ENCODE data around the gene YIPF1. TPM values are rescaled to one million over a fixed set of nuclear protein-coding genes. Genes with fewer than 3 reads are reported as not detected.
"Not testable (repeated sequence)": the region's sequence is repeated elsewhere in the genome, so short reads cannot be mapped to it uniquely, and the experiment has no call there.

The YIPF1 gene
- total and polyA plus RNA-seq, 11 donors, result 8.7 to 29.5 (median 14.4) TPM

DNA sequence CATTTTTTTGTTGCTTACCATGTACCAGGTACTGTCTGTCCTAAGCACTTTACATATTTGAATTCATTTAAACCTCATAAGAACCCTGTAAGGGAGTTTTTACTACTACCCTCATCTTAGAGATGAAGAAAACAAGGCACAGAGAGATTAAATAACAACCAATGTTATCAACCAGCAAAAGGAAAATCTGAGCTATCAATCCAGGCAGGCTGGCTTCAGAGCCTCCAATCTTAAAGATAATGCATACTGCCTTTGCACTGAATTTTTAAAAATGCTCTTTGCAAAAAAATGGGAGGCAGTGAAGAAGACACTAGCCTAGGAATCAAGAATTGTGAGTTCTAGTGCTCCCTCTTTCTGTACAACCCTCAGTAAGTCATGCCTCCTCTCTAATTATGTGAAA, 70.2 kb downstream of the YIPF1 start:
- ATAC-seq (no peak), DNase-seq (no peak)
- Histone ChIP-seq H3K4me3 (no peak overlapping the region), H3K27me3 (no peaks in the 10 kb centered on the region), H3K9me3 (peaks cover 0 to 3% (median 0%) of the 10 kb centered on the region in 12 donors), H3K36me3 (peaks cover 0 to 47% (median 26%) of the 10 kb centered on the region in 9 donors), H3K4me1 (no peaks in the 10 kb centered on the region), H3K27ac (no peak overlapping the region)
- intact Hi-C loops (cut with DNase I), result loop anchor here in 1 of 10 donors (10.0 kb wide), 1 partner anchor 55 kb away; no protein-coding TSS in a partner anchor
- TF ChIP-seq, protein P1, sequence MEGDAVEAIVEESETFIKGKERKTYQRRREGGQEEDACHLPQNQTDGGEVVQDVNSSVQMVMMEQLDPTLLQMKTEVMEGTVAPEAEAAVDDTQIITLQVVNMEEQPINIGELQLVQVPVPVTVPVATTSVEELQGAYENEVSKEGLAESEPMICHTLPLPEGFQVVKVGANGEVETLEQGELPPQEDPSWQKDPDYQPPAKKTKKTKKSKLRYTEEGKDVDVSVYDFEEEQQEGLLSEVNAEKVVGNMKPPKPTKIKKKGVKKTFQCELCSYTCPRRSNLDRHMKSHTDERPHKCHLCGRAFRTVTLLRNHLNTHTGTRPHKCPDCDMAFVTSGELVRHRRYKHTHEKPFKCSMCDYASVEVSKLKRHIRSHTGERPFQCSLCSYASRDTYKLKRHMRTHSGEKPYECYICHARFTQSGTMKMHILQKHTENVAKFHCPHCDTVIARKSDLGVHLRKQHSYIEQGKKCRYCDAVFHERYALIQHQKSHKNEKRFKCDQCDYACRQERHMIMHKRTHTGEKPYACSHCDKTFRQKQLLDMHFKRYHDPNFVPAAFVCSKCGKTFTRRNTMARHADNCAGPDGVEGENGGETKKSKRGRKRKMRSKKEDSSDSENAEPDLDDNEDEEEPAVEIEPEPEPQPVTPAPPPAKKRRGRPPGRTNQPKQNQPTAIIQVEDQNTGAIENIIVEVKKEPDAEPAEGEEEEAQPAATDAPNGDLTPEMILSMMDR (IDR thresholded peaks at IDR 0.05), result no peak
- TF ChIP-seq POLR2A (IDR thresholded peaks at IDR 0.05), result no peak

DNA sequence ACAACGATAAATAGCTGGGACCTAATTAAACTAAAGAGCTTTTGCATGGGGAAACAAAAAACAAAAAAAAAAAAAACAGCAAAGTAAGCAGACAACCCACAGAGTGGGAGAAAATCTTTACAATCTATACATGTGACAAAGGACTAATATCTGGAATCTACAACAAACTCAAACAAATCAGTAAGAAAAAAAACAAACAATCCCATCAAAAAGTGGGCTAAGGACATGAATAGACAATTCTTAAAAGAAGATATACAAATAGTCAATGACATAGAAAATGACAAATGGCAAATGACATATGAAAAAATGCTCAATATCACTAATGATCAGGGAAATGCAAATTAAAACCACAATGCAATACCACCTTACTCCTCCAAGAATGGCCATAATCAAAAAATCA, 73.0 kb downstream of the YIPF1 start:
- not testable (repeated sequence) for H3K27ac ChIP-seq, H3K9me3 ChIP-seq, H3K4me1 ChIP-seq, H3K27me3 ChIP-seq, H3K4me3 ChIP-seq, ATAC-seq, DNase-seq
- intact Hi-C loops (cut with DNase I), result loop anchor here in 1 of 10 donors (10.0 kb wide), 1 partner anchor 58 kb away; no protein-coding TSS in a partner anchor
- 97 to 100% (median 99%) methylated on average over 1 of the region's 1 CpG for WGBS, 4 donors
- peaks cover 0 to 39% (median 13%) of the 10 kb centered on the region in 9 donors for H3K36me3 ChIP-seq

DNA sequence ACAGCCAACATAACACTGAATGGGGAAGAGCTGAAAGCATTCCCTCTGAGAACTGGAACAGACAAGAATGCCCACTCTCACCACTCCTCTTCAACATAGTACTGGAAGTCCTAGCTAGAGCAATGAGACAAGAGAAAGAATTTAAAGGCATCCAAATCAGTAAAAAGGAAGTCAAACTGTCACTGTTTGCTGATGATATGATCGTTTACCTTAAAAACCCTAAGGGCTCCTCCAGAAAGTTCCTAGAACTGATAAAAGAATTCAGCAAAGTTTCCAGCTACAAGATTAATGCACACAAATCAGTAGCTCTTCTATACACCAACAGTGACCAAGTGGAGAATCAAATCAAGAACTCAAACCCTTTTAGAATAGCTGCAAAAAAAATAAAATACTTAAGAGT, 74.1 kb downstream of the YIPF1 start:
- 63 to 83% (median 76%) methylated on average over 1 of the region's 1 CpG for whole genome bisulfite sequencing, 4 donors
- not testable (repeated sequence) for H3K9me3 ChIP-seq, DNase-seq, H3K27me3 ChIP-seq, ATAC-seq, H3K27ac ChIP-seq, H3K4me3 ChIP-seq, H3K4me1 ChIP-seq
- intact Hi-C loops (cut with DNase I), result loop anchor here in 1 of 10 donors (10.0 kb wide), 1 partner anchor 59 kb away; no protein-coding TSS in a partner anchor
- peaks cover 0 to 43% (median 13%) of the 10 kb centered on the region in 9 donors for H3K36me3 ChIP-seq

DNA sequence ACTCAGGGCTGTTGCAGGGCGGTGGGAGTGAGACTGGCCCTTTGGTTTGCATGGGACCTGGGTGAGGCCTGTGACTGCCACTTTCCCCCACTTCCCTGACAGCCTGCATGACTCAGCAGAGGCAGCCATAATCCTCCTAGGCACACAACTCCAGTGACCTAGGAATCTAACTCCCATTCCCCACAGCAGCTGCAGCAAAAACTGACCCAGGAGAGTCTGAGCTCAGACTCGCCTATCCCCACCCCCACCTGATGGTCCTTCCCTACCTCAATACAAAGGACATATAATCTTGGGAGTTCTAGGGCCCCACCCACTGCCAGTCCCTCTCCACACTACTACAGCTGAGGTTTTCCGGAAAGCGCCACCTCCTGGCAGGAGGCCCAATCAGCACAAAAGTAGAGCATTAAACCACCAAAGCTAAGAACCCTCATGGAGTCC, 78.2 kb downstream of the YIPF1 start:
- intact Hi-C loops (cut with DNase I), result loop anchor here in 1 of 10 donors (10.0 kb wide), 1 partner anchor 63 kb away; no protein-coding TSS in a partner anchor
- no peaks in the 10 kb centered on the region for H3K4me1 ChIP-seq

DNA sequence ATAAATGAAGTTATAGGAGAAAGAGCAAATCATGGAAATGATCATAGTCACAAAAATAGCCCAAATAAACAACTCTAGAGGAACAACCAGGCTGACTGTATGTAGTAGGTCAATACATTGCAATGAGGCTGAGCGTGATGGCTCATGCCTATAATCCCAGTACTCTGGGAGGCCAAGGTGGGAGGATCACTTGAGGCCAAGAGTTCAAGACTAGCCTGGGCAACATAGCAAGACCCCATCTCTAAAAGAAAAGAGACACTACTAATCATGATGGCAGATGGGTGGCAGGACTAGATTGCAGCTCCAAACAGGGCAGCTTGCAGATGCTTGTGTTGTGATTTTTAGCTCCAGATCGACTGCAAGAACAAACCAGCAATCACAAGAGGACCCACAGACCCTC, 79.1 kb downstream of the YIPF1 start:
- ATAC-seq, result no peak

More for the DNA sequence above, 78.2 kb downstream of the YIPF1 start:
- no peak for DNase-seq
- TF ChIP-seq, protein P1 (IDR thresholded peaks at IDR 0.05), result no peak
- no peak for TF ChIP-seq POLR2A (IDR thresholded peaks at IDR 0.05)
- peaks cover 0 to 41% (median 14%) of the 10 kb centered on the region in 9 donors for H3K36me3 ChIP-seq
- H3K27me3 ChIP-seq, result no peaks in the 10 kb centered on the region
- no peak overlapping the region for H3K4me3 ChIP-seq
- H3K9me3 ChIP-seq, result peaks cover 0 to 3% (median 0%) of the 10 kb centered on the region in 12 donors
- H3K27ac ChIP-seq, result no peak overlapping the region
- no peak for ATAC-seq
- 81 to 95% (median 89%) methylated on average over 4 of the region's 4 CpGs for WGBS, 4 donors

More for the DNA sequence above, 79.1 kb downstream of the YIPF1 start:
- 70 to 100% (median 98%) methylated on average over 2 of the region's 2 CpGs for WGBS, 4 donors
- TF ChIP-seq POLR2A (IDR thresholded peaks at IDR 0.05), result no peak
- TF ChIP-seq, protein P1 (IDR thresholded peaks at IDR 0.05), result no peak
- Histone ChIP-seq H3K4me3 (no peak overlapping the region), H3K4me1 (no peaks in the 10 kb centered on the region), H3K27ac (no peak overlapping the region), H3K27me3 (no peaks in the 10 kb centered on the region), H3K9me3 (no peaks in the 10 kb centered on the region), H3K36me3 (peaks cover 0 to 46% (median 20%) of the 10 kb centered on the region in 9 donors)
- intact Hi-C loops (cut with DNase I), result loop anchor here in 1 of 10 donors (10.0 kb wide), 1 partner anchor 64 kb away; no protein-coding TSS in a partner anchor
- no peak for DNase-seq

Measured in heart left ventricle (tissue), 16 donors.